ENCODE data around the gene HES5. TPM values are rescaled to one million over a fixed set of nuclear protein-coding genes. Genes with fewer than 3 reads are reported as not detected.

HES5 gene
- polyA plus RNA-seq, 1 donor (not counting 4 experiments of a cell fraction or from before 2014, with no cell fraction given), result 0.33 TPM

DNA sequence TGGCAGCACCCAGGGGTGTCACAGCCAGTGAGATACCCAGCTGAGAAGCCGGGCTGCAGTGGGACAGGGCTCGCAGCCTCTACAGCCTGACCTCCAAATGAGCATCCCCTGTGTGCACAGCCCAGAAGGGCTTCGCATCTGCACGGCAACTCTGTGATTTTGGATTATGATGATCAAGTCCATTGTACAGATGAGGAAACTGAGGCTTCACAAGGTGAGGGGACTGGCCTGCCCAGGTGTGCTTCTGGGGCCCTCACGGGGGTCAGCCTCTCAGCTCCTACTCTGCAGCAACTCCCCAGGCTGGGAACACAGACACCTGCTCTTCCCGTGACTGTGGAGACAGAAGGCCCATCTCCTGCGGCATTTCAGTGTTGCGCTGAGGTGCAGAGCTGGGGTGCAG lies 8.8 kb upstream of the HES5 start:
- Histone ChIP-seq H2AFZ (ENCODE audit: control insufficient read depth, low read length) (no peak overlapping the region), H3K4me3 (ENCODE audit: control insufficient read depth in 2 of 3, extremely low read depth in 1 of 3, insufficient read depth in 2 of 3, low read depth in 1 of 3, low read length in 3 of 3) (no peak overlapping the region), H4K20me1 (ENCODE audit: control insufficient read depth, extremely low read depth, insufficient read depth, low read length) (no peaks in the 10 kb centered on the region), H3K36me3 (ENCODE audit: control insufficient read depth in 2 of 2, extremely low read depth in 1 of 2, insufficient read depth in 2 of 2, low read length in 2 of 2) (no peaks in the 10 kb centered on the region), H3K4me2 (ENCODE audit: control insufficient read depth, extremely low read depth, insufficient read depth, low read depth, low read length) (no peak overlapping the region), H3K27me3 (ENCODE audit: control insufficient read depth, extremely low read depth, insufficient read depth, low read length) (no peaks in the 10 kb centered on the region), H3K9me1 (ENCODE audit: control insufficient read depth, extremely low read depth, insufficient read depth, low read length) (no peaks in the 10 kb centered on the region), H3K4me1 (ENCODE audit: control insufficient read depth, extremely low read depth, insufficient read depth, low read length) (peaks cover 41% of the 10 kb centered on the region), H3K79me2 (ENCODE audit: control insufficient read depth, insufficient read depth, low read length) (no peaks in the 10 kb centered on the region), H3K9ac (ENCODE audit: control insufficient read depth, extremely low read depth, insufficient read depth, low read length) (no peak overlapping the region), H3K27ac (ENCODE audit: control insufficient read depth, insufficient read depth, low read length) (no peak overlapping the region), H3K9me3 (ENCODE audit: control insufficient read depth, low read depth, low read length) (no peaks in the 10 kb centered on the region)
- FAIRE-seq, result no peak
- TF ChIP-seq EZH2 (IDR thresholded peaks at IDR 0.05; ENCODE audit: low read length), result no peak
- TF ChIP-seq, protein P1, sequence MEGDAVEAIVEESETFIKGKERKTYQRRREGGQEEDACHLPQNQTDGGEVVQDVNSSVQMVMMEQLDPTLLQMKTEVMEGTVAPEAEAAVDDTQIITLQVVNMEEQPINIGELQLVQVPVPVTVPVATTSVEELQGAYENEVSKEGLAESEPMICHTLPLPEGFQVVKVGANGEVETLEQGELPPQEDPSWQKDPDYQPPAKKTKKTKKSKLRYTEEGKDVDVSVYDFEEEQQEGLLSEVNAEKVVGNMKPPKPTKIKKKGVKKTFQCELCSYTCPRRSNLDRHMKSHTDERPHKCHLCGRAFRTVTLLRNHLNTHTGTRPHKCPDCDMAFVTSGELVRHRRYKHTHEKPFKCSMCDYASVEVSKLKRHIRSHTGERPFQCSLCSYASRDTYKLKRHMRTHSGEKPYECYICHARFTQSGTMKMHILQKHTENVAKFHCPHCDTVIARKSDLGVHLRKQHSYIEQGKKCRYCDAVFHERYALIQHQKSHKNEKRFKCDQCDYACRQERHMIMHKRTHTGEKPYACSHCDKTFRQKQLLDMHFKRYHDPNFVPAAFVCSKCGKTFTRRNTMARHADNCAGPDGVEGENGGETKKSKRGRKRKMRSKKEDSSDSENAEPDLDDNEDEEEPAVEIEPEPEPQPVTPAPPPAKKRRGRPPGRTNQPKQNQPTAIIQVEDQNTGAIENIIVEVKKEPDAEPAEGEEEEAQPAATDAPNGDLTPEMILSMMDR (optimal IDR thresholded peaks at IDR 0.05 in 1 of 3, IDR thresholded peaks at IDR 0.05 in 1 of 3, conservative IDR thresholded peaks at IDR 0.05 in 1 of 3; ENCODE audit: extremely low read depth in 1 of 3, insufficient read depth in 2 of 3, low read length in 3 of 3), result no peak
- DNase-seq (ENCODE audit: low read depth, low spot score), result no peak
- dilution Hi-C loops (cut with MboI; ENCODE audit: extremely low pct_ligation_motif_present, low sequenced_read_pairs), result no loop called here

DNA sequence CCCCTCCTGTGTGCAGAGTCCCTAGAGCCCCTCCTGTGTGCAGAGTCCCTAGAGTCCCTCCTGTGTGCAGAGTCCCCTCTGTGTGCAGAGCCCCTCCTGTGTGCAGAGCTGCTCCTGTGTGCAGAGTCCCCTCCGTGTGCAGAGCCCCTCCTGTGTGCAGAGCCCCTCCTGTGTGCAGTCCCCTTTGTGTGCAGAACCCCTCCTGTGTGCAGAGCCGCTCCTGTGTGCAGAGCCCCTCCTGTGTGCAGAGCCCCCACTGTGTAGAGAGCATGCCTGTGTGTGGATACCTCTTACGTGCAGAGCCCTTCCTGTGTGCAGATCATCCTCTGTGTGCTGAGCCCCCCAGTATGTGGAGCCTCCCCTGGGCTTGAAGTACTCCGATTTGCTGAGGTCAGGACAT lies 8.3 kb upstream of the HES5 start:
- H3K9me3 ChIP-seq (ENCODE audit: control insufficient read depth, low read depth, low read length), result no peaks in the 10 kb centered on the region
- H3K27ac ChIP-seq (ENCODE audit: control insufficient read depth, insufficient read depth, low read length), result no peak overlapping the region
- no peak overlapping the region for H2AFZ ChIP-seq (ENCODE audit: control insufficient read depth, low read length)
- no peak overlapping the region for H3K4me2 ChIP-seq (ENCODE audit: control insufficient read depth, extremely low read depth, insufficient read depth, low read depth, low read length)
- FAIRE-seq, result no peak
- DNase-seq (ENCODE audit: low read depth, low spot score), result no peak
- dilution Hi-C loops (cut with MboI; ENCODE audit: extremely low pct_ligation_motif_present, low sequenced_read_pairs), result no loop called here
- TF ChIP-seq EZH2 (IDR thresholded peaks at IDR 0.05; ENCODE audit: low read length), result no peak
- TF ChIP-seq, protein P1 (optimal IDR thresholded peaks at IDR 0.05 in 1 of 3, IDR thresholded peaks at IDR 0.05 in 1 of 3, conservative IDR thresholded peaks at IDR 0.05 in 1 of 3; ENCODE audit: extremely low read depth in 1 of 3, insufficient read depth in 2 of 3, low read length in 3 of 3), result no peak
- no peaks in the 10 kb centered on the region for H3K27me3 ChIP-seq (ENCODE audit: control insufficient read depth, extremely low read depth, insufficient read depth, low read length)
- no peak overlapping the region for H3K4me3 ChIP-seq (ENCODE audit: control insufficient read depth in 2 of 3, extremely low read depth in 1 of 3, insufficient read depth in 2 of 3, low read depth in 1 of 3, low read length in 3 of 3)
- no peak overlapping the region for H3K9ac ChIP-seq (ENCODE audit: control insufficient read depth, extremely low read depth, insufficient read depth, low read length)
- peaks cover 41% of the 10 kb centered on the region for H3K4me1 ChIP-seq (ENCODE audit: control insufficient read depth, extremely low read depth, insufficient read depth, low read length)
- no peaks in the 10 kb centered on the region for H3K36me3 ChIP-seq (ENCODE audit: control insufficient read depth in 2 of 2, extremely low read depth in 1 of 2, insufficient read depth in 2 of 2, low read length in 2 of 2)
- H4K20me1 ChIP-seq (ENCODE audit: control insufficient read depth, extremely low read depth, insufficient read depth, low read length), result no peaks in the 10 kb centered on the region
- H3K79me2 ChIP-seq (ENCODE audit: control insufficient read depth, insufficient read depth, low read length), result no peaks in the 10 kb centered on the region
- H3K9me1 ChIP-seq (ENCODE audit: control insufficient read depth, extremely low read depth, insufficient read depth, low read length), result no peaks in the 10 kb centered on the region

Measured in keratinocyte (primary cell).